Skin epidermis (tissue), 12 donors: ENCODE results near the gene ACOD1.
A peak's percentile ranks its signal among the peaks of the same experiment; 100 is the strongest.

Source experiments
- H3K27ac ChIP-seq, 21 experiments: fragments of 200-600 bp; sonication (generic) in 11 of 21; one replicate each; pipeline ENCODE4 v1.5.0; 2020; ENCODE audit warnings: mild to moderate bottlenecking in 3 of 21, inconsistent platforms in 2 of 21, moderate library complexity in 2 of 21
- H3K4me3 ChIP-seq, 7 experiments: fragments of 200-600 bp; sonication (generic) in 2 of 7; one replicate each; pipeline ENCODE4 v1.5.0; 2020; ENCODE audit warnings: inconsistent platforms in 2 of 7, mild to moderate bottlenecking in 2 of 7, moderate library complexity in 1 of 7

The ACOD1 gene

GRCh38 chr13:76980075-76980718 is 31.9 kb downstream of the ACOD1 start:
- Histone ChIP-seq H3K27ac (no peak overlapping the region), H3K4me3 (peak overlapping the region in 2 of 7 experiments; percentile 20 to 29)

- Histone ChIP-seq H3K4me3 (no peak overlapping the region), H3K27ac (no peak overlapping the region)
Measured at GRCh38 chr13:76982061-76982460, 33.8 kb downstream of the ACOD1 start.

GRCh38 chr13:76983676-76984075 is 35.4 kb downstream of the ACOD1 start:
- Histone ChIP-seq H3K27ac (no peak overlapping the region), H3K4me3 (no peak overlapping the region)

DNA sequence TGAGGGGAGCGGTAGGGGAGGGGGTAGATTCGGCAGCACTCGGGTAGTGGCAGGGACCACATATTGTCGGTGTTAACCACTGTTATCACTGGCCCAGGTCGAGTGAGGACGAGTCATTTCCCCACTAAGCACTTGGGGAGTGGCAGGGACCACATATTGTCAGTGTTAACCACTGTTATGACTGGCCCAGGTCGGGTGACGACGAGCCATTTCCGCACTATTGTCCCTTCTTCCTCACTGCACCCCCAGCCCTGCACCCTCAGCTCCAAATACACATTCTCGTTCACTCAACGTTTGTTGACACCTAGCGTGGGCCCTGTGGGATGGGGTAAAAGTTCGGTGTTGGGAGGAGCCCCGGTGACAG is 43.1 kb downstream of the ACOD1 start:
- peak overlapping the region; percentile 55 to 90 (median 85) for H3K4me3 ChIP-seq
- H3K27ac ChIP-seq = peak overlapping the region; percentile 57 to 98 (median 92)

GRCh38 chr13:76991796-76992547 is 43.7 kb downstream of the ACOD1 start, which contains the start of gene CLN5:
TSS of gene CLN5 (plus strand) at chr13:76992081. CDS start at chr13:76992099, 18 bp downstream.
- Histone ChIP-seq H3K4me3 (peak within 1 kb of the TSS; percentile 55 to 90 (median 85)), H3K27ac (peak within 1 kb of the TSS; percentile 57 to 98 (median 92))

GRCh38 chr13:76992548-76993001 is 44.3 kb downstream of the ACOD1 start:
- Histone ChIP-seq H3K4me3 (peak overlapping the region; percentile 55 to 90 (median 85)), H3K27ac (peak overlapping the region in 20 of 21 experiments; percentile 81 to 98 (median 92))

DNA sequence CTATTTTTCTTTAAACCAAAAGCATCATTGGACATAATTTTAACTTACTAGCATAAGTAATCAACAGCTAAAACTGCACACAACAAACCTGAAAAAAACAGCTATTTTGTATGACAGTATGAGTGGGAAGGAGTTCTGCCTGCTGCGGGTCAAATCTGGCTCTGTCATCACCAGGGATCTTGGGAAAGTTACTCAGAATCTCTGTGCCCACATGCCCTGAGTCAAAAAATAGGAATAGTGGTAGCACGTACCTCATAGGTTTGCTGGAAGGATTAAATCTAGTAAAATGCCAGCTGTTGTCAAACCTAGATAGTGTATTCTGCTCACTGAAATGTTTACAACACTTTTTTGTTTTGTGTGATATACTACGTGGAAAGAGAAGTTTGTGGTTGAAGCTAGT is 44.7 kb downstream of the ACOD1 start:
- peak overlapping the region in 17 of 21 experiments; percentile 84 to 98 (median 93) for H3K27ac ChIP-seq
- peak overlapping the region; percentile 55 to 90 (median 85) for H3K4me3 ChIP-seq

GRCh38 chr13:76993473-76993872 is 45.2 kb downstream of the ACOD1 start:
- Histone ChIP-seq H3K27ac (no peak overlapping the region), H3K4me3 (no peak overlapping the region)

GRCh38 chr13:76994281-76994680 is 46.0 kb downstream of the ACOD1 start:
- no peak overlapping the region for H3K27ac ChIP-seq
- H3K4me3 ChIP-seq = no peak overlapping the region

- no peak overlapping the region for H3K4me3 ChIP-seq
- H3K27ac ChIP-seq = no peak overlapping the region
Measured at GRCh38 chr13:77000475-77000874, 52.2 kb downstream of the ACOD1 start.

DNA sequence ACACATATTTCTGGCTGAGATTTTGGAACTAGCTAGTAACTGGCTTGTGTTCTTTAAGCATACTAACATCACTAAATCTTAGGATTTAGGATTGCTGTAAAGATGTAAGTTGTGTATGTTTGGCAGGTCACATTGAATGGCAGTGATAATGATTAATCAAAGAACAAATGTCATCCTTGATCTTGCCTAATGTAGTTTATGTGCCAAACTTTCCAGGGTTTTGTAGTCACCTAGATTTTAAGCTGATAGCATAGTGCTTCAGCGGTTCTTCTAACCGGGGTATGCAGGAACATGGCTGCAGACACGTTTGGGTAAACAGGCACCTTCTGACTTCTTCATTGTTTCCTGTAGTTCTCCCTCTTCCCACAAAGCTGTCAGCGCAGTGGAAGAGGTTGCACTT is 53.2 kb downstream of the ACOD1 start:
- H3K27ac ChIP-seq = no peak overlapping the region
- no peak overlapping the region for H3K4me3 ChIP-seq

- Histone ChIP-seq H3K27ac (peak overlapping the region in 1 of 21 experiments; percentile 1), H3K4me3 (no peak overlapping the region)
Measured at GRCh38 chr13:77001963-77002587, 53.8 kb downstream of the ACOD1 start.

- peak overlapping the region in 1 of 21 experiments; percentile 1 for H3K27ac ChIP-seq
- no peak overlapping the region for H3K4me3 ChIP-seq
Measured at GRCh38 chr13:77002590-77003190, 54.4 kb downstream of the ACOD1 start.
